Endothelial cell of umbilical vein (primary cell): ENCODE results near the gene NEURL1B. TPM values are rescaled to one million over a fixed set of nuclear protein-coding genes. Genes with fewer than 3 reads are reported as not detected.

Experiments
- BruUV-seq: library from RNA; stranded (reverse); fragments of 400-500 nt; replicated peaks from 2 replicates; lab custom pipeline; 2021; lab: Mats Ljungman, UMichigan
- CTCF ChIA-PET: fragments of 300-600, 350-600 bp; sonication (Branson Sonifier 250); formaldehyde crosslinking; loops from one replicate; lab custom pipeline; 2021; ENCODE audit warnings: antibody characterized with exemption, inconsistent platforms; lab: Charles Lee
- POLR2A ChIA-PET: fragments of 300-600, 350-600 bp; sonication (Branson Sonifier 250); formaldehyde crosslinking; loops from one replicate; lab custom pipeline; 2021; ENCODE audit warnings: antibody characterized with exemption, inconsistent platforms; lab: Charles Lee
- DNase-seq: peaks from one replicate; pipeline ENCODE4 v3.0.0-alpha.2; 2011; ENCODE audit warnings: low read depth, low spot score
- FAIRE-seq: peaks from 2 replicates; lab custom pipeline; 2011; peaks lifted over from hg19 to GRCh38; lab: Jason Lieb, UNC
- H2AFZ ChIP-seq: 2 replicates; pipeline ENCODE4 v1.6.0; 2012; ENCODE audit warnings: low read depth, low read length, control low read depth, inconsistent platforms
- H3K27ac ChIP-seq: 2 replicates; pipeline ENCODE4 v1.5.1; 2011; ENCODE audit warnings: low read depth, mild to moderate bottlenecking, control low read depth, low read length, moderate library complexity; ENCODE audit not compliant: insufficient read depth
- H3K27me3 ChIP-seq, 2 experiments: 2 replicates each; pipeline versions ENCODE4 v1.6.0 to v1.6.1; 2011; ENCODE audit warnings: low read length in 2 of 2, mixed read lengths in 1 of 2; ENCODE audit not compliant: control insufficient read depth in 2 of 2, insufficient read depth in 2 of 2
- H3K36me3 ChIP-seq, 2 experiments: 2 replicates in 1 of 2; 3 replicates in 1 of 2; pipeline ENCODE4 v1.5.1; 2011; ENCODE audit warnings: low read length in 2 of 2, mild to moderate bottlenecking in 1 of 2, moderate library complexity in 1 of 2; ENCODE audit not compliant: control insufficient read depth in 2 of 2, insufficient read depth in 2 of 2; ENCODE audit errors: extremely low read depth in 1 of 2
- H3K4me1 ChIP-seq: 3 replicates; pipeline ENCODE4 v1.5.1; 2011; ENCODE audit warnings: mild to moderate bottlenecking, low read length; ENCODE audit not compliant: control insufficient read depth, insufficient read depth; ENCODE audit errors: extremely low read depth
- H3K4me2 ChIP-seq: 2 replicates; pipeline ENCODE4 v1.6.1; 2011; ENCODE audit warnings: low read length, control low read depth, mixed read lengths; ENCODE audit not compliant: insufficient read depth
- H3K4me3 ChIP-seq, 3 experiments: fragments of 200-600 bp in 1 of 3; sonication (generic), shearing (Covaris generic) in 1 of 3; replicated peaks in 1 of 3; 2 replicates each; pipeline ENCODE4 v1.5.1; 2011 to 2016; ENCODE audit warnings: control low read depth in 3 of 3, low read length in 3 of 3, mild to moderate bottlenecking in 2 of 3, inconsistent platforms in 1 of 3, low read depth in 1 of 3, moderate library complexity in 1 of 3; ENCODE audit not compliant: insufficient read depth in 1 of 3
- H3K79me2 ChIP-seq: 2 replicates; pipeline ENCODE4 v1.6.0; 2012; ENCODE audit warnings: low read length, inconsistent platforms; ENCODE audit not compliant: control insufficient read depth, insufficient read depth
- H3K9ac ChIP-seq: replicated peaks from 2 replicates; pipeline ENCODE3; 2011; ENCODE audit warnings: low read length, control low read depth; ENCODE audit not compliant: insufficient read depth; ENCODE audit errors: extremely low read depth
- H3K9me1 ChIP-seq: replicated peaks from 3 replicates; pipeline ENCODE4 v1.6.0; 2011; ENCODE audit warnings: mild to moderate bottlenecking, low read length; ENCODE audit not compliant: control insufficient read depth, insufficient read depth; ENCODE audit errors: extremely low read depth
- H3K9me3 ChIP-seq: replicated peaks from 2 replicates; pipeline ENCODE4 v1.5.1; 2012; ENCODE audit warnings: low read length, inconsistent platforms; ENCODE audit not compliant: control insufficient read depth, insufficient read depth
- H4K20me1 ChIP-seq: replicated peaks from 2 replicates; pipeline ENCODE3; 2011; ENCODE audit warnings: mild to moderate bottlenecking, low read length; ENCODE audit not compliant: control insufficient read depth, insufficient read depth; ENCODE audit errors: extremely low read depth
- GATA2 ChIP-seq: IDR thresholded peaks from 2 replicates; pipeline ENCODE4 v1.7.0; 2011; ENCODE audit warnings: low read depth, mild to moderate bottlenecking, moderate library complexity, mixed read lengths, low read length; ENCODE audit not compliant: insufficient read length, insufficient read depth
- MYC ChIP-seq: IDR thresholded peaks from one replicate; pipeline ENCODE4 v1.6.1; 2011; ENCODE audit warnings: mild to moderate bottlenecking, low read depth, low read length
- dilution Hi-C: fragments of 300-500 bp; cut with MboI; formaldehyde crosslinking; loops from one replicate; pipeline ENCODE4 v1.15.0; 2019; ENCODE audit warnings: low sequenced_read_pairs; ENCODE audit not compliant: extremely low pct_ligation_motif_present
- intact Hi-C: fragments of 100-400 bp; cut with micrococcal nuclease; formaldehyde crosslinking; loops from one replicate; pipeline ENCODE4 v1.10.0; 2022
- polyA plus RNA-seq, 4 experiments: library from polyadenylated mRNA; depleted of rRNA in 3 of 4; stranded (reverse) in 3 of 4; unstranded in 1 of 4; fragments of >200 nt; gene quantifications; 2 replicates each; pipeline versions ENCODE4 v1.2.1 to v1.2.3, GENCODE V29; 2011 to 2012; ENCODE audit warnings: missing spikeins in 1 of 4
- total RNA-seq: library from RNA; stranded (reverse); gene quantifications from 2 replicates; pipeline ENCODE4 v1.2.3, GENCODE V29; 2021
- TF ChIP-seq, protein P1 (sequence below), 2 donors: IDR thresholded peaks; 1 replicate in 1 of 2; 2 replicates in 1 of 2; pipeline ENCODE4 v1.5.1; 2011; ENCODE audit warnings: low read length in 2 of 2, mild to moderate bottlenecking in 2 of 2, moderate library complexity in 2 of 2, control low read depth in 1 of 2, inconsistent platforms in 1 of 2, low read depth in 1 of 2; ENCODE audit not compliant: insufficient read depth in 1 of 2; ENCODE audit errors: extremely low read depth in 1 of 2

The NEURL1B gene
- total and polyA plus RNA-seq, 2 donors (not counting 3 experiments of a cell fraction or from before 2014, with no cell fraction given), result 0.44 to 1.6 TPM

DNA sequence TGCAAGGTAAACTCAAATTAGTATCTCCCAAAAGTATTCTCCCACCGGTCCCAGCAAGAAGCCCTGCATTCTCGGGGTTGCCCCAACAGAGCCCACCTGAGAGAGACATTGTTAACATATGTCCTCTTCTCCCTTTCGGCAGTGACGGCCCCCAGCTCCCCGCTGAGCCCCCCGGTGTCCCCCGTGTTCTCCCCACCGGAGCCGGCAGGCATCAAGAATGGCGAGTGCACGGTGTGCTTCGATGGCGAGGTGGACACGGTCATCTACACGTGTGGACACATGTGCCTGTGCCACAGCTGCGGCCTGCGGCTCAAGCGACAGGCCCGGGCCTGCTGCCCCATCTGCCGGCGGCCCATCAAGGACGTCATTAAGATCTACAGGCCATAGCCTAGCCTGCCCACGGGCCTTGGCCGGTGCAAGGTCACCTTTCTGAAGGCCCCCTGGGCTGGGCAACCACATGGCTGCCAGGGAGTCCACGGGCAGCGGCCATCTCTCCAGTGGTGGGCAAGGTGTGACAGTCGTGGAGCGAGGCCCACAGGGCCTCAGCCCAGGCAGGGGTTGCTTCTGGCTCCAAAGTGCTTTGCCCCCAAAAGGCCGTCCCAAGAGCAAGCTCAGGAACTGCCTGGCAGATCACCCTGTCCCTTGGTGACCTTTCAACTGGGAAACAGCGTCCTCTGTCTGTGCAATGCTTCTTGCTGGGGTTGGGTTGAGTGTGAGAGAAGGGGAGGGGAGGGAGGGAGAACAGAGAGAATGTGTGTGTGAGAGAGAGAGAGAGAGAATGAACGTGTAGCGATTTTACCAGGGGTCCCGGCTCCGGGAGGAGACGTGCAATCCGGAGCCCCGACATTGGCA lies 45.7 kb downstream of the NEURL1B start:
- BruUV-seq, result no TSS peak
- no peaks in the 10 kb centered on the region for H3K36me3 ChIP-seq
- intact Hi-C loops (no loop called here), dilution Hi-C loops (no loop called here)
- no peak overlapping the region for H3K4me3 ChIP-seq
- no peak overlapping the region for H3K27ac ChIP-seq
- CTCF ChIA-PET, result no interaction called here
- TF ChIP-seq, protein P1, sequence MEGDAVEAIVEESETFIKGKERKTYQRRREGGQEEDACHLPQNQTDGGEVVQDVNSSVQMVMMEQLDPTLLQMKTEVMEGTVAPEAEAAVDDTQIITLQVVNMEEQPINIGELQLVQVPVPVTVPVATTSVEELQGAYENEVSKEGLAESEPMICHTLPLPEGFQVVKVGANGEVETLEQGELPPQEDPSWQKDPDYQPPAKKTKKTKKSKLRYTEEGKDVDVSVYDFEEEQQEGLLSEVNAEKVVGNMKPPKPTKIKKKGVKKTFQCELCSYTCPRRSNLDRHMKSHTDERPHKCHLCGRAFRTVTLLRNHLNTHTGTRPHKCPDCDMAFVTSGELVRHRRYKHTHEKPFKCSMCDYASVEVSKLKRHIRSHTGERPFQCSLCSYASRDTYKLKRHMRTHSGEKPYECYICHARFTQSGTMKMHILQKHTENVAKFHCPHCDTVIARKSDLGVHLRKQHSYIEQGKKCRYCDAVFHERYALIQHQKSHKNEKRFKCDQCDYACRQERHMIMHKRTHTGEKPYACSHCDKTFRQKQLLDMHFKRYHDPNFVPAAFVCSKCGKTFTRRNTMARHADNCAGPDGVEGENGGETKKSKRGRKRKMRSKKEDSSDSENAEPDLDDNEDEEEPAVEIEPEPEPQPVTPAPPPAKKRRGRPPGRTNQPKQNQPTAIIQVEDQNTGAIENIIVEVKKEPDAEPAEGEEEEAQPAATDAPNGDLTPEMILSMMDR (IDR thresholded peaks at IDR 0.05; ENCODE audit: extremely low read depth in 1 of 2, insufficient read depth in 1 of 2, low read depth in 1 of 2, low read length in 2 of 2), result no peak
- no peak overlapping the region for H3K9ac ChIP-seq
- H3K27me3 ChIP-seq, result peaks cover 12 to 15% of the 10 kb centered on the region in 2 experiments
- no peaks in the 10 kb centered on the region for H3K79me2 ChIP-seq
- POLR2A ChIA-PET, result no interaction called here
- H3K4me2 ChIP-seq, result no peak overlapping the region
- peaks cover 5% of the 10 kb centered on the region for H3K4me1 ChIP-seq
- H3K9me3 ChIP-seq, result no peaks in the 10 kb centered on the region
- DNase-seq (no peak), FAIRE-seq (no peak)
- H4K20me1 ChIP-seq, result no peaks in the 10 kb centered on the region
- no peaks in the 10 kb centered on the region for H3K9me1 ChIP-seq
- no peak overlapping the region for H2AFZ ChIP-seq

DNA sequence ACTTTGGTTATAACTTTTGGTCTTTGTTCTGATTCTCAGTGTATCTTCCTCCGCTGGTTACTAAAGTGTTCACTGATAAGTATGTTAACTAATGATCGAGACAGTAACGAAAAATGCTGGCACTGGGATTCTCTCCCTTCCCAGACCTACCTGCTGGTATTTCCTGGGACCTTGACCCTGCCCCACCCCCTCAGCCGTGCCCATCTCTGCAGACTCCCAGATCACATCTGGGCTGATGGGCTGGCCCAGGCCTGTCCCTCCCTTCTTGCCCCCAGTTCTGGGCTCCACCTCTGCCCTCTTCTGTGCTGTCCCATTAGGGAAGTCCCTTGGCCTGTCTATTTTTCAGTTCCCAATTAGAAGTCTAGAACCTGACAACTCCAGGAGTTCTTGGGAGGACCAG lies 46.9 kb downstream of the NEURL1B start:
- no peak for FAIRE-seq
- no peaks in the 10 kb centered on the region for H3K9me3 ChIP-seq
- TF ChIP-seq MYC (no peak), GATA2 (no peak)
- H3K9me1 ChIP-seq, result no peaks in the 10 kb centered on the region
- DNase-seq, result no peak
- no peak overlapping the region for H3K9ac ChIP-seq
- peaks cover 7 to 10% of the 10 kb centered on the region in 2 experiments for H3K27me3 ChIP-seq
- BruUV-seq, result no TSS peak
- H3K4me2 ChIP-seq, result no peak overlapping the region
- no peaks in the 10 kb centered on the region for H3K36me3 ChIP-seq
- dilution Hi-C loops (no loop called here), intact Hi-C loops (no loop called here)
- H2AFZ ChIP-seq, result no peak overlapping the region
- H3K4me1 ChIP-seq, result peaks cover 5% of the 10 kb centered on the region
- no peak overlapping the region for H3K4me3 ChIP-seq
- no peaks in the 10 kb centered on the region for H3K79me2 ChIP-seq
- H3K27ac ChIP-seq, result no peak overlapping the region
- ChIA-PET POLR2A (no interaction called here), CTCF (interaction anchor here (0.9 kb wide), 1 partner anchor 11 kb away, joined by 4 read pairs; no protein-coding TSS in a partner anchor)
- no peaks in the 10 kb centered on the region for H4K20me1 ChIP-seq
